Trophoblast cell (in vitro differentiated cells and primary cell): ENCODE measurements around the gene COA7.
"Not testable (repeated sequence)": the region's sequence is repeated elsewhere in the genome, so short reads cannot be mapped to it uniquely, and the experiment has no call there.

Experiments
- DNase-seq, 2 donors: peaks; one replicate each; pipeline ENCODE4 v3.0.0-alpha.2; 2016
- H2AFZ ChIP-seq: 2 replicates; pipeline ENCODE4 v1.6.1; 2013; ENCODE audit warnings: low read length, moderate library complexity, mild to moderate bottlenecking; ENCODE audit not compliant: insufficient read depth, poor library complexity
- H2AK5ac ChIP-seq: 2 replicates; pipeline ENCODE4 v1.6.1; 2013; ENCODE audit warnings: mild to moderate bottlenecking, low read length
- H2BK120ac ChIP-seq: 2 replicates; pipeline ENCODE4 v1.6.1; 2013; ENCODE audit warnings: low read length, mild to moderate bottlenecking, moderate library complexity; ENCODE audit not compliant: insufficient read depth, poor library complexity
- H2BK12ac ChIP-seq: 2 replicates; pipeline ENCODE4 v1.6.1; 2013; ENCODE audit warnings: mild to moderate bottlenecking, low read length, moderate library complexity
- H2BK5ac ChIP-seq: 2 replicates; pipeline ENCODE4 v1.6.1; 2013; ENCODE audit warnings: low read length, low read depth, moderate library complexity, mild to moderate bottlenecking; ENCODE audit not compliant: poor library complexity
- H3K14ac ChIP-seq: 2 replicates; pipeline ENCODE4 v1.6.1; 2013; ENCODE audit warnings: mild to moderate bottlenecking, low read length
- H3K18ac ChIP-seq: 2 replicates; pipeline ENCODE4 v1.6.1; 2013; ENCODE audit warnings: mild to moderate bottlenecking, low read length
- H3K23ac ChIP-seq: 2 replicates; pipeline ENCODE4 v1.6.1; 2013; ENCODE audit warnings: low read length
- H3K27ac ChIP-seq: 2 replicates; pipeline ENCODE4 v1.5.1; 2013; ENCODE audit warnings: low read depth, mild to moderate bottlenecking, inconsistent platforms, low read length, moderate library complexity
- H3K27me3 ChIP-seq: 2 replicates; pipeline ENCODE4 v1.6.1; 2013; ENCODE audit warnings: inconsistent platforms, mild to moderate bottlenecking, low read length, moderate library complexity; ENCODE audit not compliant: insufficient read depth
- H3K36me3 ChIP-seq, 2 experiments: 1 replicate in 1 of 2; 2 replicates in 1 of 2; pipeline ENCODE4 v1.6.1; 2013; ENCODE audit warnings: low read length in 2 of 2, mild to moderate bottlenecking in 2 of 2, moderate library complexity in 1 of 2; ENCODE audit not compliant: insufficient read depth in 2 of 2, control insufficient read depth in 1 of 2
- H3K4ac ChIP-seq: 2 replicates; pipeline ENCODE4 v1.6.1; 2013; ENCODE audit warnings: low read depth, mild to moderate bottlenecking, low read length, moderate library complexity
- H3K4me1 ChIP-seq, 2 experiments: 1 replicate in 1 of 2; 2 replicates in 1 of 2; pipeline ENCODE4 v1.6.1; 2013; ENCODE audit warnings: low read length in 2 of 2, mild to moderate bottlenecking in 2 of 2, moderate library complexity in 1 of 2; ENCODE audit not compliant: insufficient read depth in 2 of 2, control insufficient read depth in 1 of 2
- H3K4me2 ChIP-seq: 2 replicates; pipeline ENCODE4 v1.6.1; 2013; ENCODE audit warnings: inconsistent platforms, mild to moderate bottlenecking, low read length, moderate library complexity
- H3K4me3 ChIP-seq: 2 replicates; pipeline ENCODE4 v1.5.1; 2013; ENCODE audit warnings: mild to moderate bottlenecking, low read depth, low read length, inconsistent platforms
- H3K79me1 ChIP-seq: one replicate; pipeline ENCODE4 v1.6.1; 2013; ENCODE audit warnings: low read length
- H3K79me2 ChIP-seq: 2 replicates; pipeline ENCODE4 v1.6.1; 2013; ENCODE audit warnings: low read length, mild to moderate bottlenecking; ENCODE audit not compliant: control insufficient read depth, insufficient read depth, poor library complexity
- H3K9ac ChIP-seq: 2 replicates; pipeline ENCODE4 v1.6.1; 2013; ENCODE audit warnings: mild to moderate bottlenecking, low read length
- H3K9me3 ChIP-seq: 2 replicates; pipeline ENCODE4 v1.6.1; 2013; ENCODE audit warnings: low read depth, mild to moderate bottlenecking, control low read depth, inconsistent platforms, low read length; ENCODE audit not compliant: insufficient read depth
- H4K12ac ChIP-seq: 2 replicates; pipeline ENCODE4 v1.6.1; 2013; ENCODE audit warnings: low read depth, mild to moderate bottlenecking, low read length, moderate library complexity
- H4K8ac ChIP-seq: 2 replicates; pipeline ENCODE4 v1.6.1; 2013; ENCODE audit warnings: low read depth, mild to moderate bottlenecking, low read length, moderate library complexity
- H4K91ac ChIP-seq: one replicate; pipeline ENCODE4 v1.6.1; 2013; ENCODE audit warnings: low read depth, mild to moderate bottlenecking, low read length, moderate library complexity
- WGBS: extraction: QIAGEN DNeasy Blood & Tissue Kit; methylation state at CpG from one replicate; pipeline ENCODE4 v1.1.7; 2013; ENCODE audit warnings: missing lambda C conversion rate; ENCODE audit not compliant: insufficient read length, insufficient coverage; ENCODE audit errors: extremely low coverage; 5-methylcytosine and 5-hydroxymethylcytosine counted together

COA7 gene

DNA sequence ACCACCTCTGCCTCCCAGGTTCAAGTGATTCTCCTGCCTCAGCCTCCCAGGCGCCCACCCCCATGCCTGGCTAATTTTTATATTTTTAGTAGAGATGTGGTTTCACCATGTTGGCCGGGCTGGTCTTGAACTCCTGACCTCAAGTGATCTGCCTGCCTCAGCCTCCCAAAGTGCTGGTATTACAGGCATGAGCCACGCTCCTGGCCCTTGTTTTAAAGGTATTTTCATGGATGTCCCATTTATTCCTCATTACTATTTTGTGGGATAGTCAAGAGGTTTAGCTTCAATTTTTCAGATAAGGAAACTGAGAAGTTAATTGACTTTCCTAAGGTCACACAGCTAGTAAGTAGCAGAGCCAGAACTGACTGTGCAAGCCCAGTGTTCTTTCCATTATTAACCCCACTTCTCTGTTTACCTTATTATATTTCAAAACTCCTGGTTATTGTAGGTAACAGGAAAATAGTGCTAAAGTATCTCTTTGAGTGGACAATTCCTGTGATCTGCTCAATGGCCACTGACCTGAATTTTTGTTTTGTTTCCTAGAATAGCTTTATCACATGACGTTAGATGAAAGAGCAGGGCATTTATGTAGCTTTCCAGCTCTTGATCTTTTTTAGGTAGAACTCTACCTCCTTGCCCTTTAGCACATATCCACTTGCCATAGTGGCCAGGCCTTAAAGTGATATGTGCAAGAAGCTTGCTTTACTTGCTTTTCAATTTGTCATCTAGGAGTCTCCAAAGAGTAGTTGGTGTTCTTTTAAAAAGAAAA, 41.7 kb upstream of the COA7 start:
- peaks cover 0 to 3% of the 10 kb centered on the region in 2 experiments for H3K4me1 ChIP-seq
- no peak for DNase-seq
- H3K23ac ChIP-seq: no peak overlapping the region
- no peak overlapping the region for H3K4me3 ChIP-seq
- no peaks in the 10 kb centered on the region for H3K27me3 ChIP-seq
- no CpG with 5 or more reads among the region's 4 CpGs for WGBS
- H3K9me3 ChIP-seq: no peaks in the 10 kb centered on the region
- H3K18ac ChIP-seq: no peak overlapping the region
- no peak overlapping the region for H3K14ac ChIP-seq
- no peak overlapping the region for H2AK5ac ChIP-seq
- H3K79me2 ChIP-seq: peaks cover 1% of the 10 kb centered on the region
- no peak overlapping the region for H4K12ac ChIP-seq
- H2BK12ac ChIP-seq: no peak overlapping the region
- no peaks in the 10 kb centered on the region for H3K79me1 ChIP-seq
- no peak overlapping the region for H2BK120ac ChIP-seq
- H3K9ac ChIP-seq: no peak overlapping the region
- no peak overlapping the region for H2BK5ac ChIP-seq
- H4K8ac ChIP-seq: no peak overlapping the region
- H3K4me2 ChIP-seq: no peak overlapping the region
- H3K36me3 ChIP-seq: peaks cover 0 to 2% of the 10 kb centered on the region in 2 experiments
- H4K91ac ChIP-seq: no peak overlapping the region
- no peak overlapping the region for H2AFZ ChIP-seq
- no peak overlapping the region for H3K27ac ChIP-seq
- no peak overlapping the region for H3K4ac ChIP-seq

- H3K4me1 ChIP-seq: peaks cover 0 to 3% of the 10 kb centered on the region in 2 experiments
- H3K79me1 ChIP-seq: no peaks in the 10 kb centered on the region
- no peak overlapping the region for H4K91ac ChIP-seq
- H2AK5ac ChIP-seq: no peak overlapping the region
- no peak overlapping the region for H3K4me3 ChIP-seq
- H2BK120ac ChIP-seq: no peak overlapping the region
- H3K27ac ChIP-seq: no peak overlapping the region
- peaks cover 1% of the 10 kb centered on the region for H3K79me2 ChIP-seq
- H4K8ac ChIP-seq: no peak overlapping the region
- H3K23ac ChIP-seq: no peak overlapping the region
- no peak overlapping the region for H3K18ac ChIP-seq
- no CpG with 5 or more reads among the region's 10 CpGs for WGBS
- H3K36me3 ChIP-seq: peaks cover 0 to 2% of the 10 kb centered on the region in 2 experiments
- no peak overlapping the region for H3K4ac ChIP-seq
- no peak overlapping the region for H4K12ac ChIP-seq
- H2AFZ ChIP-seq: no peak overlapping the region
- H2BK5ac ChIP-seq: no peak overlapping the region
- no peaks in the 10 kb centered on the region for H3K27me3 ChIP-seq
- H2BK12ac ChIP-seq: no peak overlapping the region
- no peaks in the 10 kb centered on the region for H3K9me3 ChIP-seq
- no peak overlapping the region for H3K14ac ChIP-seq
- no peak overlapping the region for H3K9ac ChIP-seq
- DNase-seq: no peak
- no peak overlapping the region for H3K4me2 ChIP-seq
These were observed 40.7 kb upstream of the COA7 start for GRCh38 chr1:52738893-52739292.

DNA sequence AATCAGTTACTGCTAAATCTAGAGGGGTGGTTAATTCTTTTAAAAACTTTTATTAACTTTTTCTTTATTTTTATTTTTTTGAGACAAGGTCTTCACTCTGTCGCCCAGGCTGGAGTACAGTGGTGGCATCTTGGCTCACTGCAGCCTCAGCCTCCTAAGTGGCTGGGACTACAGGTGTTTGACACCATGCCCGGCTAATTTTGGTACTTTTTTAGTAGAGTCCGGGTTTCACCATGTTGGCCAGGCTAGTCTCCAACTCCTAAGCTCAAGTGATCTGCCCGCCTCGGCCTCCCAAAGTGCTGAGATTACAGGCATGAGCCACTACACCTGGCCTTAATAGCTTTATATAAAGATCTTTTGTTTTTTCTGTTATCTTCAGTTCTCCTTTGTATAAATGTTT, 40.0 kb upstream of the COA7 start:
- H3K79me1 ChIP-seq: no peaks in the 10 kb centered on the region
- no peak overlapping the region for H3K18ac ChIP-seq
- no peak overlapping the region for H4K8ac ChIP-seq
- no peak overlapping the region for H3K4me2 ChIP-seq
- H2AFZ ChIP-seq: no peak overlapping the region
- H3K27me3 ChIP-seq: no peaks in the 10 kb centered on the region
- peaks cover 0 to 2% of the 10 kb centered on the region in 2 experiments for H3K36me3 ChIP-seq
- no CpG with 5 or more reads among the region's 5 CpGs for WGBS
- H3K4ac ChIP-seq: no peak overlapping the region
- no peak overlapping the region for H4K12ac ChIP-seq
- H3K4me3 ChIP-seq: no peak overlapping the region
- no peak overlapping the region for H3K14ac ChIP-seq
- no peak overlapping the region for H3K27ac ChIP-seq
- H3K79me2 ChIP-seq: peaks cover 1% of the 10 kb centered on the region
- no peak overlapping the region for H4K91ac ChIP-seq
- no peak overlapping the region for H2BK5ac ChIP-seq
- no peak overlapping the region for H2BK12ac ChIP-seq
- no peak for DNase-seq
- peaks cover 0 to 3% of the 10 kb centered on the region in 2 experiments for H3K4me1 ChIP-seq
- no peak overlapping the region for H2BK120ac ChIP-seq
- H3K23ac ChIP-seq: no peak overlapping the region
- no peaks in the 10 kb centered on the region for H3K9me3 ChIP-seq
- no peak overlapping the region for H2AK5ac ChIP-seq
- no peak overlapping the region for H3K9ac ChIP-seq

DNA sequence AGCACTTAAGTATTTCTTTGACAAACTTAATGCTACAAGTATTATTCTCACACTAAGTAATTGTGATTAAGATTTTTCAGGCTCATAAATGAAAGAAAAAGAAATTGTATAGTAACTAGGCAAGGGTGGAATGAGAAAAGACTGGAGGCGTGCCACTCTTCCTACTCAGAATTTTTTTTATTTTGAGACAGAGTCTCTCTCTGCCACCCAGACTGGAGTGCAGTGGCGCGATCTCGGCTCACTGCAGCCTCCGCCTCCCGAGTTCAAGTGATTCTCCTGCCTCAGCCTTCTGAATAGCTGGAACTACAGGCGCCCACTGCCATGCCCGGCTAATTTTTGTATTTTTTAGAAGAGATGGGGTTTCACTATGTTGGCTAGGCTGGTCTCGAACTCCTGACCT, 37.2 kb upstream of the COA7 start:
- not testable (repeated sequence) for H3K79me1 ChIP-seq, H2BK120ac ChIP-seq, H3K36me3 ChIP-seq, H3K27ac ChIP-seq, H3K4me2 ChIP-seq, H3K79me2 ChIP-seq, H2BK5ac ChIP-seq, H3K9me3 ChIP-seq, H2AK5ac ChIP-seq, H3K23ac ChIP-seq, H4K91ac ChIP-seq, H4K12ac ChIP-seq, H3K4me3 ChIP-seq, H3K4me1 ChIP-seq, H3K18ac ChIP-seq, H3K14ac ChIP-seq, H3K27me3 ChIP-seq, H2BK12ac ChIP-seq, H4K8ac ChIP-seq, H2AFZ ChIP-seq, H3K4ac ChIP-seq, DNase-seq, H3K9ac ChIP-seq
- WGBS: no CpG with 5 or more reads among the region's 9 CpGs
